Measurements from ENCODE around the gene UGT1A8. TPM values are rescaled to one million over a fixed set of nuclear protein-coding genes. Genes with fewer than 3 reads are reported as not detected.
A peak's percentile ranks its signal among the peaks of the same experiment; 100 is the strongest.
"Not testable (repeated sequence)": the region's sequence is repeated elsewhere in the genome, so short reads cannot be mapped to it uniquely, and the experiment has no call there.

UGT1A8 gene
- polyA plus RNA-seq, 3 donors = not detected

DNA sequence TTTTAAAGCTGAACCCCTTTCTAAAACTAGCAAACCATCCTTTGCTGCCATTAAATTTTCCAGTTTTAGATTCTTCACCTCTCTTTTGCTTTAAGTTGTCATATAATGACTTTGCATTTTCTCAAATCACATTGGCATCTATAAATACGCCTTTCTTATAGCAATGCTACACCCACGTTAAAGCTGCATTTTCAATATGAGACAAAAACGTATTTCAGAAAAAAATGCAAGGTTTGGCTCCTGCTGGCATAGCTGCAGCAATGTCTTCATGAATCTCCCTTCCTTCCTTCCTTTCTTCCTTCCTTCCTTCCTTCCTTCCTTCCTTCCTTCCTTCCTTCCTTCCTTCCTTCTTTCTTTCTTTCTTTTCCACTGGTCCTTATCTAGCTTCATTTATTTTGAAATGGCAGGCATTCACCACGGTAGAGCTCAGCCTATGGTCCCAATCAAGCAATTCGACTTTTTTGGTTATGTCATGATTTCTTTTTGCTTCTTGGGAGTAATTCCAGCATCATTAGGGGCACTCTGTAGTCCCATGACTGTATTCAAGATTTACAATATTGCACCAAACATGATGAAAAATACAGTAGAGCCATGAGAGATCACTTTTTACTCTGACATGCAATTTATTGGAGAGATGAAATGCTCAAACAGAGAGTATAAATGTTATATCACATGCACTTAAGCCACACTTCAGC, 10.0 kb downstream of the UGT1A8 start:
- DNase-seq (ENCODE audit: extremely low read depth in 1 of 11, low read depth in 9 of 11, low spot score in 4 of 11) = no peak

DNA sequence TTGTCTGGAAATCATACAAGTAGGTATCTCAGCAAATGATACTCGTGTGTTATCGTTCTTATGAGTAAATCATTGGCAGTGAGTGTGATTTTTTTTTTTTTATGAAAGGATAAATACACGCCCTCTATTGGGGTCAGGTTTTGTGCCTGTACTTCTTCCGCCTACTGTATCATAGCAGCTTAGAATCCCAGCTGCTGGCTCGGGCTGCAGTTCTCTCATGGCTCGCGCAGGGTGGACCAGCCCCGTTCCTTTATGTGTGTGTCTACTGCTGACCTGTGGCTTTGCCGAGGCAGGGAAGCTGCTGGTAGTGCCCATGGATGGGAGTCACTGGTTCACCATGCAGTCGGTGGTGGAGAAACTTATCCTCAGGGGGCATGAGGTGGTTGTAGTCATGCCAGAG, 18.9 kb downstream of the UGT1A8 start, which contains the start of gene UGT1A10:
Gene UGT1A10 (plus strand): TSS at position 143 of the 400 bp plus-strand sequence. CDS start 75 bp downstream, at position 218.
- not testable (repeated sequence) for DNase-seq (ENCODE audit: extremely low read depth in 1 of 11, low read depth in 9 of 11, low spot score in 4 of 11)

DNA sequence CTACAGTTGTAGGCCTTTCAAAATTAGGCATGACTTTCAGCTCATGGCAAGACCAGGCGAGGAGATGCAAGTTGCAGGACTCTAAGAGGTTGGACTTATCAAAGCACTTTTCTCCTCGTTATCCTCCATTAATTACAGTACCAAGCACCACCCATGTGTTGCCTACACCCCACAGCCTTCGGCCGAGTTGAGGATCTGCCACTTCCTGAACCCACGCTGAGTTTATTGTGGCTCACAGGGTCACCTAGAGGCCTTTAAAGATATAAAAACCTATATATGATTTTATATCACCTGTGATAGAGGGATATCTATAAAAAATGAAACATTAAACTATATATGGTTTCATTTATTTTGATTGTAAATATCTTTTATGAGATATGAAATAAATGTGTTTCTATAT, 21.4 kb downstream of the UGT1A8 start:
- DNase-seq (ENCODE audit: extremely low read depth in 1 of 11, low read depth in 9 of 11, low spot score in 4 of 11) = no peak

DNA sequence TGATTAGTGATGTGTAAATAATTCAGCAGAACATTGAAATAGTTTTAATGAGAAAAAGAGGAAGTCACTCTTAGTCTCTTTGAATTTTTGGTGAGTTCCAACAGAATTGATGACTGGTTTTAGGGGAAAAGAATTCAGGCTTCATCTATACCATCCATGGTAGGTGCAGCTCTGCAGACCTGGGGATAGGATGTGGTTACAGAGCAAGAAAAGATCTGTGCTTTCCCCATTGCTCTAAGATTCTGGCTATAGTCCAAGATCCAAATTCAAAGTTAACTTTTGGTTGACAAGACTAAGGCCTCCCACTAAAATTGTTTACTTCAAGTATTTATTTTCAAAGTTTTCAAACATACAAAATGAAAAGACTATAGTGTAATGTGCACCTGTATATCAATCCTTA, 22.4 kb downstream of the UGT1A8 start:
- DNase-seq (ENCODE audit: extremely low read depth in 1 of 11, low read depth in 9 of 11, low spot score in 4 of 11) = no peak

DNA sequence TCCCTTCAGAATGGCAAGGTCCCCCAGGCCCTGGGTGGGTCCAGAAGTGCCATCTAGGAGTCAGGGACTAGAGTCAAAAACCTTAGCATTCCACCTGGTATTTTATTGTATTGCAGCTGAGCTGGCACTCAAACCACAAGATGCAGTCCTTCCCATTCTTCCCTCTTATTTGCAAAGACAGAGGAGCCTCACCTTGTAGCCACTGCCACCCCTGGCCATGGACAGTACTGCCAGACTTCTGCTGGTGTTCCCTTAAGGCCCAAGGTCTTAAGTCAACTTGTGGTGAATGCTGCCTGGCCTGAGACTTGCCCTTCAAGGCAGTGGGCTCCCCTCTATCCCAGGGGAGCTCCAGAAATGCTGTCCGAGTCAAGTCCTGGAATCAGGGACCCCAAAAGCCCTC, 25.7 kb downstream of the UGT1A8 start:
- no peak for DNase-seq (ENCODE audit: extremely low read depth in 1 of 11, low read depth in 9 of 11, low spot score in 4 of 11)

DNA sequence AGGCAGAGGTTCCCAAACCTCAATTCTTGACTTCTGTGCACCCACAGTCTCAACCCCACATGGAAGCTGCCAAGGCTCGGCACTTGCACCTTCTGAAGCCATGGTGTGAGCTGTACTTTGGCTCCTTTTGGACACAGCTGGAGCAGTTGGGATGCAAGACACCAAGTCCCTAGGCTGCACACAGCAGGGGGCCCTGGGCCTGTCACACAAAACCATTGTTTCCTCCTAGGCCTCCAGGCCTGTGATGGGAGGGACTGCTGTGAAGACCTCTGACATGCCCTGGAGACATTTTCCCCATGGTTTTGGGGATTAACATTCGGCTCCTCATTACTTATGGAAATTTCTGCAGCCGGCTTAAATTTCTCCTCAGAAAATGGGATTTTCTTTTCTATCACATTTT, 28.6 kb downstream of the UGT1A8 start:
- not testable (repeated sequence) for DNase-seq (ENCODE audit: extremely low read depth in 1 of 11, low read depth in 9 of 11, low spot score in 4 of 11)

DNA sequence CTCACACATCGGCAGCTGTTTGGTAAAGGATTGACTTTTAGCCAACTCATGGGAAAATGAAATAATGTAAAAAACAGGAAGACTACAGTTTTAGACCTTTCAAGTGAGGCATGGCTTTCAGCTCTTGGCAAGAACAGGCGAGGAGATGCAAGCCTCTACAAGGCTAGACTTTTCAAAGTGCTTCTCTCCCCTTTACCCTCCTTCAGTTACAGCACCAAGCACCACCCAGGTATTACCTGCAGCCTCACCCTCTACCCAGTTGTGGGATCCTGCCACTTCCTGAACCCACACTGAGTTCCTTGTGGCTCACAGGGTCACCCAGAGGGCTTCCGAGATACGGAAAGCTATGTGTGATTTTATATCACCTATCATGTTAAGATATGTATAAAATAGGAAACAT, 33.5 kb downstream of the UGT1A8 start:
- no peak for DNase-seq (ENCODE audit: extremely low read depth in 1 of 11, low read depth in 9 of 11, low spot score in 4 of 11)

DNA sequence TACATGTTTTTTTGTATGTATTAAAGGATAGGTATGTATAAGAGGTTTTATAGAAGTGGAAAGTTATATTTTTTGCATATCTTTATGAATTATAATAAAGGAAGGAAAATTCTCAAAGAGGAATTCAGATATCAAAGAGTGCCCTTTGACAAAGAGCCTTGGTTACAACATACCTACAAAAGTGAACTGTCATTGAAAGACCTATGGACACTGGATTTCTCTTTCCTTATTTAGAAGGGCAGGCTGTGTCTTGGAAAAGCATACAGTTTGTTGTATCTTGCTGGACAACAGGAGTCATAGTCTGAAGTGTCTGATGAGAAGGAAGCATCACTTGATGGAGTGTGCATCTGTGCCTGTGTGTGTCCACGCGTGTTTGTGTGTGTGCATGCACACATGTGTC, 34.0 kb downstream of the UGT1A8 start:
- DNase-seq (ENCODE audit: extremely low read depth in 1 of 11, low read depth in 9 of 11, low spot score in 4 of 11) = no peak

DNA sequence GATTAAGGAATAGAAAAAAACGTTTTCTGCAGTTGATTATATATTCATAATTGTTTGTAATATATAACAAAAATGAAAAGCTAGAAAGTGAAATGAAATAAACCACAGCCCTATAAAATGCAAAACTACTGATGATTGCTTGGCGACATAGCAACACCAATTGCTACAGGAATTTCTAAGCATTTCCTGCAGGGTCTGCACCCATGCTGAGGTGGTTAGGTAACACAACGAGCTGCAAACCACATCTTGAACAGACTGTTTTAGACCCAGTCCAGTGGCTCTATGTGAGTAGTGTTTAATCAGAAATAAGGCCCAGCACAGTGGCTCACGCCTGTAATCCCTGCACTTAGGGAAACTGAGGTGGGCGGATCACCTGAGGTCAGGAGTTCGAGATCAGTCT, 37.1 kb downstream of the UGT1A8 start:
- DNase-seq (ENCODE audit: extremely low read depth in 1 of 11, low read depth in 9 of 11, low spot score in 4 of 11) = no peak

DNA sequence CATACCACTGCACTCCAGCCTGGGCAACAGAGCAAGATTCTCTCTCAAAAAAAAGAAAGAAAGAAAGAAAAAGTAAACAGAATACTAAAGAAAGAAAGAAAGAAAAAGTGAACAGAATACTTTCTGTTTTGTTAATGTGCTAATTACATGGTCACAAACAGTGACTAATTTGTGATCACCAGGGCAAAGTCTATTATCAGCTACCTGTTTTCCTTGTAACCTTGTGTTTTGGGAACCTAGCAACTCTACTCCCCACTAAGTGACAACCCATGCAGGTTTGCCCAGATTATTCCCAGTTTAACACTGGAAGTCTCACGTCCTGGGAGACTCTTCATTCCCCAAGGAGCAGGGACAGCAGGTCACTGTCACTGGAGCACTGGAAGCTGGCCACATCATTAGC, 37.6 kb downstream of the UGT1A8 start:
- DNase-seq (ENCODE audit: extremely low read depth in 1 of 11, low read depth in 9 of 11, low spot score in 4 of 11) = no peak

DNA sequence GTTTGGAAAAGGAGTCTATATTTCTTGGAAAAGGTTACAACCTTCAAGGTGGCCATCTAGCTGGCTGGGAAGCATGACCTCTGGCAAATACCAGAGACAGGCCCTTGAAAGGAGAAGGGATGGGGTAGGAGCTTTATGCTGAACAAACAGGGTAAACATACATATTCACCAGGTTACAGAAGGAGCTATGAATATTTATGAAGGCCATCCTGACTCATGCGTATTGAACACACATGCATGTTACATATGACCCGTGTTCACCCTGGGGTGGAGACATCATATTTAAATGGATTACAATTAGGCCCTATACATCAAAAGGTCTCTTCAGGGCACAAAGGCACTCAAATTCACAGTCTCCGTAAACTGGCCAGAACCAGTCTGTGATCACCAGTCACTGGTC, 38.5 kb downstream of the UGT1A8 start:
- DNase-seq (ENCODE audit: extremely low read depth in 1 of 11, low read depth in 9 of 11, low spot score in 4 of 11) = not testable (repeated sequence)

DNA sequence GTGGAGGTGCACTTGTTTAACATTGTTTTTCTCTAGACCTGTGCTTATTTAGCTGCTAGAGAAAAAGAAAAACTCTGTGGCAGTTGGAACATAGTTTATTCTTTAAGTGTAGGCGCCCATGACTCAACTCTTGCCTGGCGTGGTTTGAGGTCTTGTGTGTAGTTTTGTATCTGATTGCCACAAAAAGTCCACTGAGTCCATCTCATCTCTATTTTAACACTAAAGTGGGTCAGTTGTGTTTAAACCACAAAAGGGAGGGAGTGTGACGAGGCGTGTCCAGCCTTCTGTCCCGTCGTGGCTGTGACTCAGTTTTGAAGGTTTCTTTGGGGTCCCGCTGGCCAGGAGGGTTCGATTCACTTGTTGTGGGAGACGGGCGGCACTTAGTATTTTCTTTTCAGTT, 39.0 kb downstream of the UGT1A8 start:
- DNase-seq (ENCODE audit: extremely low read depth in 1 of 11, low read depth in 9 of 11, low spot score in 4 of 11) = no peak

DNA sequence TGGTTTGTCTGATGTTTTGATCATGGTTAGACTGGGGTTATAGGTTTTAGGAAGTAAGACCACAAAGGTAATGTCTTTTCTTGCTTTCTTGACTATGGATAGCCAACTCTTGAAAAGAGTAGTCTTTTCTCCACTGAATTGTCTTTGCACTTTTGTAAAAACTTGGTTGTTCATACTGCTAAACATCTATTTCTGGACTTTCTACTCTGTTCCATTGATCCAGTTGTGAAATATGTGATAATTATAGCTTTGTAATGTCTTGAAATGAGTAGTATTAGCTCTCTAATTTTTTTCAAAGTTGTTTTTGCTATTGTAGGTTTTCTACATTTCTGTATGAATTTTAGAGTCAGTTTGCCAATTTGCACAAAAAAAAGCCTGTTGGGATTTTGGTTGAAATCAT, 41.2 kb downstream of the UGT1A8 start:
- no peak for DNase-seq (ENCODE audit: extremely low read depth in 1 of 11, low read depth in 9 of 11, low spot score in 4 of 11)

DNA sequence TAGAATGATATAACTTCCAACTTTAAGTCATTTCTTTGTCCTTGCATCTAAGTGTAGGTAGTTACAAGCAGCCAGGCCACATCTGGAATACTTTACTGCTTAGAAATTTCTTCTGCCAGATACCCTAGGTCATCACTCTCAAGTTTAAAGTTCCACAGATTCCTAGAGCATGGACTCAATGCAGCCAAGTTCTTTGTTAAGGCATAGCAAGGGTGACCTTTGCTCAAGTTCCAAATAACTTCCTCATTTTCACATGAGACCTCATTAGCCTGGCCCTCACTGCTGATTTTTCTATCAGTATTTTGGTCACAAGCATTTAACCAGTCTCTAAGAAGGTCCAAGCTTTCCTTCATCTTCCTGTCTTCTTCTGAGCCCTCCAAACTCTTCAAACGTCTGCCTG, 46.5 kb downstream of the UGT1A8 start:
- no peak for DNase-seq (ENCODE audit: extremely low read depth in 1 of 11, low read depth in 9 of 11, low spot score in 4 of 11)

DNA sequence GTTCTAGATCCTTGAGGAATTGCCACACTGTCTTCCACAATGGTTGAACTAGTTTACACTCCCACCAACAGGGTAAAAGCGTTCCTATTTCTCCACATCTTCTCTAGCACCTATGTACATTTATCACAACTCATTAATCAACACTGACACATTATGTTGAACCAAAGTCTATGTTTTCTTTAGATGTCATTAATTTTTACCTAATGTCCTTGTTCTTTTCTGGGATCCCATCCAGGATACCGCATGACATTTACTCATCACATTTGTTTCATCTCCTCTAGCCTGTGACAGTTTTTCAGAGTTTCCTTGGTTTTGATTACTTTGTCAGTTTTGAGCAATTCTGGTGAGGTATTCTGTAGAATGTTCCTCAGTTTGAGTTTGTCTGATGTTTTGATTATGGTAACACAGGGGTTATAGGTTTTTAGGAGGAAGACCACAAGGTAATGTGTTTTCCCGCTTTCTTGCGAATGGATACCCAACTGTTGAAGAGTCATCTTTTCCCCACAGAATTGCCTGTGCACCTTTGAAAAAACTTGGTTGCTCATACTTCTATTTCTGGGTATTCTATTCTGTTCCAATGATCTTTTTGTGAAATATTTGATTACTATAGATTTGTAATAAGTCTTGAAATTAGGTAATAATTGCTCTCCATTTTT, 51.3 kb downstream of the UGT1A8 start:
- DNase-seq (ENCODE audit: extremely low read depth in 1 of 11, low read depth in 9 of 11, low spot score in 4 of 11) = no peak

DNA sequence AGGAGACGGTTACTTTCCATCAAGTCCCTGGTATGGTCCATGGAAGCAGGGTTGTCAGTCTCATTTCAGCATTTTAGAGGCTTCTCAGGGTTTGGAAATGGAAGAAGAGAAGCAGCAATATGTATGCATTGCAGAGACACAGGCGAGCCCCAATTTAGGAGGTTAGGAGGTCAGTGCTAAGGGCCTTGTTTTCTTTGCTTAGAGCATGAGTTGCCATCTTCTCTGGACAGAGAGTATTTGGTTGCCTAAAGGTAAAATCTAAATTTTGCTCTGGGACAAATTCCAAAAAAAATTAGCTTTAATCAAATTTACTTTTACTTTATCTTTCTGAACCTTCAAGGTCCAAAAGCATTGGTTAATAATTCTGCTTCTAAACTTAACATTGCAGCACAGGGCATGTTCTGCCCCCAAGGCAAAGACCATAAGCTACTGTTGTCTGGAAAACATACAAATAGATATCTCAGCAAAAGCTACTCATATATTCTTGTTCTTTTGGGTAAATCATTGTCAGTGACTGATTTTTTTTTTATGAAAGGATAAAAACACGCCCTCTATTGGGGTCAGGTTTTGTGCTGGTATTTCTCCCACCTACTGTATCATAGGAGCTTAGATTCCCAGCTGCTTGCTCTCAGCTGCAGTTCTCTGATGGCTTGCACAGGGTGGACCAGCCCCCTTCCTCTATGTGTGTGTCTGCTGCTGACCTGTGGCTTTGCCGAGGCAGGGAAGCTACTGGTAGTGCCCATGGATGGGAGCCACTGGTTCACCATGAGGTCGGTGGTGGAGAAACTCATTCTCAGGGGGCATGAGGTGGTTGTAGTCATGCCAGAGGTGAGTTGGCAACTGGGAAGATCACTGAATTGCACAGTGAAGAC, 54.1 kb downstream of the UGT1A8 start, which contains the start of gene UGT1A9:
Gene UGT1A9 (plus strand): TSS at position 609 of the 872 bp plus-strand sequence. CDS start 37 bp downstream, at position 646.
- DNase-seq (ENCODE audit: extremely low read depth in 1 of 11, low read depth in 9 of 11, low spot score in 4 of 11) = no peak

DNA sequence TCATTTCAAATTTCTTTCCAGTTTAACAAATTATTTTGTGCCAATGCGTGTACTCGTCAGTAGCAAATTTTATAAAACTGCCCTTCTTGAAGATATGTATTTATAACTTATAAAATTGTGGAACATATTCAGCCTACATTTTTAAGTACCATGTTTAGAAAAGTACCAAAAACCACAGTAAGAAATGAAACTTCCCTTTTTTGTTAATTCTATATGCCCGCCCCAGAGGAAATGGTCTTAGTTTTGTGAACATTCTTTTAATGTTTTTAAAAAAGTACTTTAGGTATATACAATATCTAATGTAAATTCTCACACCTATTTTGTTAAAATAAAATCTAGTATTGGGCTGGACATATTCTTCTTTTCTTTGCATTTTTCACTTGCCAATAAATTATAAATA, 55.5 kb downstream of the UGT1A8 start:
- no peak for DNase-seq (ENCODE audit: extremely low read depth in 1 of 11, low read depth in 9 of 11, low spot score in 4 of 11)

DNA sequence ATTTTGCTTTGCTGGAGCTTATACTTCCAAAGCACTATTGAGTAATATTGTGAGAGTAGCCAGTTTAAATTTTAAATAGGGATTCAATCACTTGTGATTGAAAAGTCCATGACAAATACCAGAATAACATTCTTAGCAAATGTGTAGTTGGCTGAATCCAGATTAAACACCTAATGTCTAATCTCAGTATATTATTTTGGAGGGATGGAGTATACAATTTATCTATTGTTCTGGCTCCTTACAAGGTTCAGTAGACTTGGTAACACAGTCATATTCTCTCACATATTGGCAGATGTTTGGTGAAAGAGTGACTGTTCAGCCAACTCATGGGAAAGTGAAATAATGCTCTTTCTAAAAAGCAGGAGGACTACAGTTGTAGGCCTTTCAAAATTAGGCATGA, 56.5 kb downstream of the UGT1A8 start:
- no peak for DNase-seq (ENCODE audit: extremely low read depth in 1 of 11, low read depth in 9 of 11, low spot score in 4 of 11)

DNA sequence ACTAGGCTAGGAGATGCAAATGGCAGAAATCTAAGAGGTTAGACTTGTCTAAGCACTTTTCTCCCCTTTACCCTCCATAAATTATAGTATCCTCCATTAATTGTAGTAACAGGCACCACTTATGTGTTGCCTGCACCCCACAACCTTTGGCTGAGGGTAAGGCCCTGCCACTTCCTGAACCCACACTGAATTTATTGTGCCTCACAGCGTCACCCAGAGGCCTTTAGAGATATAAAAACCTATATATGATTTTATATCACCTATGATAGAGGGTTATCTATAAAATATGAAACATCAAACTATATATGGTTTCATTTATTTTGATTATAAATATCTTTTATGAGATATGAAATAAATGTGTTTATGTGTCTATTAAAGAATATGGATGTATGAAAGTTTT, 56.9 kb downstream of the UGT1A8 start:
- no peak for DNase-seq (ENCODE audit: extremely low read depth in 1 of 11, low read depth in 9 of 11, low spot score in 4 of 11)

DNA sequence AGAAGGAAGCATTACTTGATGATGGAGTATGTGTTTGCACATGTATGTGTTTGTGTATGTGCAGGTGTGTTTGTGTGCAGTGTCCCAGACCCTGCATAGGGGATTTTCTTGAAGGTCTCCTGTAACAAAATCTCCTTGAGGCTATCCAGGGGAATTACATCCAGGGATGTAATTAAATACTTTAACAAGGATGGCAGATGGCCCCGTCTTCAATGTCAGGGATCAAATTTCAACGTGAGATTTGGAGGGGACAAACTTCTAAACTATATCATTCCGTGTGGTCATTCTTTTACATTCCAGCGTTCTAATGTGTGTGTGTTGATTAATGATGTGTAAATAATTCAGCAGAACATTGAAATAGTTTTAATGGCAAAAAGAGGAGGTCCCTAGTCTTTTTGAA, 57.6 kb downstream of the UGT1A8 start:
- DNase-seq (ENCODE audit: extremely low read depth in 1 of 11, low read depth in 9 of 11, low spot score in 4 of 11) = peak in 1 of 11 donors; percentile 18

Data from renal cortex interstitium (tissue), 11 donors.